Measurements from ENCODE around the gene EHD4.

The EHD4 gene

GRCh38 chr15:41955100-41955499, 17.3 kb downstream of the EHD4 start:
- DNase-seq, result no peak

DNA sequence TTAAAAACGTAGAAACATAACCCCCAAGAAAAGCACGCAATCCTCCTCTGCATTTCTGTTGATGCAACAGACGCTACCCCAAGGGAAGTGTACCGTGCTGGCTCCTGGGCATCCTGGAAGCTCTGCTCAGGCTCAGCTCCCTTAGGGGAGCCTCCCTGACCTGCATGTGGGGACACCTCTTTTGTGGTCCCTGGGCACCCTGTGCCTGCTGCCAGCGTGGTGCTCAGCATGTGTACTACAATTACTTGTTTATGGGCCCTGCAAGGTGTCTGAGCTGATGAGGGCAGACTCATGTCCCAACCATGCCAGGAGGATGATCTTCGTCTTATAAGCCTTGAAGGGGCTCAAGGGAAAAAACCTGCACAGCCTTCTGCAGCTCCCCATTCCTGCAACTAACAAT, 18.3 kb downstream of the EHD4 start:
- DNase-seq, result no peak

DNA sequence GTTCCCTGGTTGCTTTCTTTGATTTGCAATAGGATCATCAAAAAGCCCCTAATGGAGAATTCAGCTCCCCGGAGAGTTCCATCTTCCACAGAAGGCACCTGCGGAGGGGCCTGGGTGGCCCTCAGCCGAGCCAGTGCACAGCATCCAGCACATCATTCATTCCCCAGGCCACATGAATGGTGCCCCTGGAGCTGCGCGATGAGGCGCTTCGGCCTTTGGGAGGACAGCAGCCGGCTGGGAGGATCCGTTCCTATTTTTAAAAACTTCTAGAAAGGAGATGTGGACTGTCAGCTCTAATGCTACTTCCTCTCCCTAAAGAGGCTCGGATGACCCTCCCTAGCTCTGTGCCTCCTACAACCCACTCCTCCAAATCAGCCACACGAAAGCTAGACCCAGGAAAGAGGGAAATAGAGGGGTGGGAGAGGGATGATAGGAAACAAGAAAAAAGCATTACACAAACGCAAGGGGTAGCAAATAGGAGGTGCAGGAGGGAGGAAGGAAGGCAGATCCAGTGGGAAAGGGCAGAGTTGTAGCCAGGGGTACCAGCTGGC, 20.3 kb downstream of the EHD4 start:
- DNase-seq, result no peak

GRCh38 chr15:41951571-41951970, 20.8 kb downstream of the EHD4 start:
- no peak for DNase-seq

- no peak for DNase-seq
Measured at GRCh38 chr15:41950489-41950888, 21.9 kb downstream of the EHD4 start.

GRCh38 chr15:41950127-41950483, 22.3 kb downstream of the EHD4 start:
- DNase-seq, result no peak

DNA sequence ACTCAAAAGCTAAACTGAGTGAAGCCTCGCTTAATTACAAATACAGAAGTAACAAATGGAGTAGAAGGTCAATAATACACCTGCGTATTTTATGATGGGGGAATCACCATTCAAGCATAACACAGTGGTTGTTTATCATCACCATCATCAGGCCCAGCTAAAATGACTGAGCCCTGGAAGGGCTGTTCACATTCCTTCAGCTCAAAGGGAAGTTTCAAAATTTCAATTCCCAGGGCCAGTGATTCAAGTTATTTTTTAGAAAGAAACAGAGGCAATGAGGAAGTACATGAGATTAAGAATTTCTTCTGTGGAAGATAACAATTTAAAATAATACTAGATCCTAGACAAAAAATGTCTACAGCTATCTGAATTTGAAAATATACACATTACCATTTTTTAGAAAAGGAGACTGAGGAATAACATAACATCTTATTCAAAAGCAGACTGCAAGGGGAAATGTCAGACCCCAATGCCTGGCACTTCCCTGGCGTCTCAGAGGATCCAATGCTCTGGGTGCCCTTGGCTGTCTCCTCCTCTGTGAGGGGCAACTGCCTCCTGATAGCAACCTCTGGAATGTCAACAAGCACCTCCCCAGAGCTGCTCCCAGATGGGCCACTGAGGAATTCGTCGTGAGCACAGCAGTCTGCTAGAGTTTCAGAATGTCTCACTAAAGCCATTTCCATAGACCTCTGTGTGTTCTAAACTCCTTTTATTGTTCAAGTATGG, 22.8 kb downstream of the EHD4 start:
- DNase-seq, result no peak

DNA sequence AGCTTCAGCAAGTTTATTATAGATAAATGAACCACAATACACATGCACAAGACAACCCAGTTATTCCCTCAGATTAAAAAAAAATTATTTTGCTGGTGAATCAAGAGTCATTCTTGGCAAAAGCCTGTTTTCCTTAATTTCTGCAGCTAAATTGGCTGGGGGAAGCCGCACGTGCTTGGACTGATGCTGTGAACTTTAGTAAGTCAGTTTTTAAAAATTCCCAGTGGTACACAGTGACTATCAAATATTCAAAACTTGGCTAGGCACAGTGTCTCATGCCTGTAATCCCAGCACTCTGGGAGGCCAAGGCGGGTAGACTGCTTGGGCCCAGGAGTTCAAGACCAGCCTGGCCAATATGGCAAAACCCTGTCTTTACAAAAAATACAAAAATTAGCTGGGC, 23.9 kb downstream of the EHD4 start:
- no peak for DNase-seq

- DNase-seq, result no peak
Measured at GRCh38 chr15:41946970-41947369, 25.4 kb downstream of the EHD4 start.

DNA sequence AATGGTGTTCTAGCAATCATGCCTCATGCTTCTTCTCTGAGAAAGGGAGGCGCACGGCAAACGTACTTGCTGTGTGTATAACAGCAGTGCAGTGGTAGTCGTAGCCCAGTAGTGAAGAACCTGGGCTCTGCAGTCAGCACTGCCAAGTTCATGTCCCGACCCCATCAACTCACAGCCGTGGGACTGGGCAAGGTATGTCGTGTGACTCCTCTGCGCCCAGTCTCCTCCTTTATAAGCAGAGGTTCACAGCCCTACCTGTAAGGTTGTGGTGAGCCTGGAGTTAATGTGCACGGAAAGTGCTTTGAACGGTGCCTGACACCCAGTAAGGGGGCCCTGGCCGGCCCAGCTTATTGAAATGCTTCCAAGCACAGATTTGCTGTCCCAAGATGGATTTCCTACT, 26.6 kb downstream of the EHD4 start:
- no peak for DNase-seq

DNA sequence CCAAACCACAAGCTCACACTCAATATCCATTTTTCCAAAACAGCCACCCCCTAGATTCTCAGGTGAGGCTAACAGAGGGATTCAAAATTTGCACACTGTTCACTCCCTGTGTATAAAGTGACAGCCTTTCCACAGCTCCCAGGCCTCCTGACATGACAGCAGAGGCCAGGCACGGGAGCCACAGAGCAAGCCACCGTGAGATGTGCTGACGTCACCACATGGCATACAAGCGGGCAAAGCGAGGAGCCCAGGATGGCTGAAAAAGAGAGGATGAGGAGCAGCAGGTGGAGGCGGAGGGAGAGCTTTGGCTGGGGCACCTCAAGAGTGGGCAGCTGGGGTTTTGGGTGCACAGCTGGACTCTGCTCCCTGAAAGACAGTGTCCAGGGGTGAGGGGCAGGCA, 27.1 kb downstream of the EHD4 start:
- DNase-seq, result no peak

- no peak for DNase-seq
Measured at GRCh38 chr15:41944313-41944940, 27.9 kb downstream of the EHD4 start.

GRCh38 chr15:41943543-41944312, 28.6 kb downstream of the EHD4 start:
- DNase-seq, result no peak

DNA sequence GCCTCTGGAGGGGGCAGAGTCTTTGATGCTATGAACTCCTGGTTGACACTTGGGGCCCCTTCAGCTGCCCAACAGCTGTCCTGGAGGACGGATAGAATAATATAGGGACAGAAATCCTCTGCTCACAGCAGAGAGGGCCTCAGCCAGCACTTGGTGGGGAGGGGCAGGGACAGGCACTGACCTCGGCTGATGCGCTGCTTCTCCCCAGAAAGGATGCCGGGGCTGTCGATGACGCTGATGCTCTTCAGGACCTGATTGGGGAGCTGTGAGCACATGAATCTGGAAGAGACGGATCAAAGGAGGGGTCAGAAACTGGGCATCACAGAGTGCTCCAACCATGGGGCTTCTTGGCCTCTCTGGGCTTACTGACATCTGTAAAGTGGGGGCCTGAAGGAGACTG, 29.5 kb downstream of the EHD4 start:
- DNase-seq, result no peak

- peak in 1 of 2 experiments; percentile 28 for DNase-seq
Measured at GRCh38 chr15:41941644-41942415, 30.5 kb downstream of the EHD4 start.

- DNase-seq, result no peak
Measured at GRCh38 chr15:41940441-41940857, 31.9 kb downstream of the EHD4 start.

- no peak for DNase-seq
Measured at GRCh38 chr15:41939986-41940385, 32.4 kb downstream of the EHD4 start.

- DNase-seq, result no peak
Measured at GRCh38 chr15:41937568-41937923, 34.8 kb downstream of the EHD4 start.

GRCh38 chr15:41936649-41937567, 35.4 kb downstream of the EHD4 start:
- no peak for DNase-seq

DNA sequence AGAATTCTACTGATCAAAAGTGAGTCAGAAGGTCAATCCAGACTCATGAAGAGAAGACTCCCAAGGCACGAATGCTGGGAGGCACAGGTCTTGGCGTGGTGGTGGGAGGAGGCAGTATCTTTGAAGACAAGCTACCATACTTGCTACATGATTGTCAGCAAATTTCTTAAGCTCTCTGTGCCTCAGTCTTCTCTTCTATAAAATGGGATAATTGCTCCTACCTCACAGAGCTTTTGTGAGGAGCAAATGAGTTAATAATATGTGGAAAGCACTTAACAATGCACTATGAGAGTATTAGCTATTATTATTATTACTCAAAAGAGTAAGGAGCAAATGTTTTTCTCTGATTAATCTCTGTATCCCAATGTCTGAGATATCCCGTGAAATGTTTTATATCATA, 36.2 kb downstream of the EHD4 start:
- no peak for DNase-seq

DNA sequence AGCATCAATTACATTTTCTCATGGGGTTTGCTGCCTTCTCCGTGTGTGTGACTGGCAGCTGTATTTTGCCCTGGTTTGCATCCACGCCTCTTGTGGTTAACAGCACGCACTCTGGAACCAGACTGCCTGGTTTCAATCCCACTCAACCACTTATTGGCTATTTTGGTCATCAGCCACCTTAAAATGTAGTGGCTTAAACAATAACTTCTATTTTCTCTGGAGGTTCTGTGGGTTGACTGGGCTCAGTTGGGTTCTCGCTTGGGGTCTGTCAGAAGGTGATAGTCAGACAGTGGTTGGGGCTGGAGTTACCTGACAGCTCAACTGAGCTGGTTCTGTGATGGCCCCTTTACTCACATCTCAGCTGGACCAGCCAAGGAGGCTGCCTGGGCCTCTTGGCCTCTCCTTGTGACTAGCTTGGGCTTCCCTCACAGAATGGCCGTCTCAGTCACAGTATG, 36.8 kb downstream of the EHD4 start:
- DNase-seq, result no peak

DNA sequence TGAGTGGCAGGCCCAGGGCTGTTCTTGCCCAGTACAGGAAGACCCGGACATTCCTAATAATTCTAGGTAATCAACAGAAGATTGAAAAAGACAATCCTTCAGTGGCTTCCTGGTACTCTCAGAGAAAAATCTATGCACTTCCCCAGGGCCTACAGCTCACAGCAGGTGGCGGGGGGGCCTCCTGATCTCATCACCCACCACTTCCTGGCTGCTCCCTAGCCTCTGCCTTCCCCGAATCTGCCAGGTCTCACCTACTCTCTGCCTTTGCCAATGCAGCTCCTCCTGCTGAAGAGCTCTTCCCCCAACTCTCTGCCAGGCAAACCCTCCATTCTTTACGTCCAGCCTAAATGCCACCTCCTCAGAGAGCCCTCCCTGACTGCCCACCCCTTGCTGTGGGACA, 37.5 kb downstream of the EHD4 start:
- no peak for DNase-seq

Measured in NCI-H524 (cell line).